Upper lobe of left lung (tissue), 4 donors: ENCODE results near the gene MAGEA9B.

Source experiments
- EP300 ChIP-seq, 4 donors: sonication (generic); formaldehyde crosslinking; IDR thresholded peaks; one replicate each; pipeline ENCODE4 v1.5.1; 2017; ENCODE audit warnings: antibody characterized with exemption in 4 of 4, control low read depth in 2 of 4
- POLR2AphosphoS5 ChIP-seq, 2 donors: sonication (generic); formaldehyde crosslinking; IDR thresholded peaks; one replicate each; pipeline ENCODE4 v1.5.1; 2017; ENCODE audit warnings: antibody characterized with exemption in 2 of 2
- TF ChIP-seq, protein P1 (sequence below), 6 experiments: fragments of 450-650 bp in 4 of 6; fragments of 200-600 bp in 2 of 6; sonication (generic) in 2 of 6; IDR thresholded peaks; one replicate each; pipeline ENCODE4 v1.5.1; 2016 to 2019; ENCODE audit warnings: antibody characterized with exemption in 6 of 6

DNA sequence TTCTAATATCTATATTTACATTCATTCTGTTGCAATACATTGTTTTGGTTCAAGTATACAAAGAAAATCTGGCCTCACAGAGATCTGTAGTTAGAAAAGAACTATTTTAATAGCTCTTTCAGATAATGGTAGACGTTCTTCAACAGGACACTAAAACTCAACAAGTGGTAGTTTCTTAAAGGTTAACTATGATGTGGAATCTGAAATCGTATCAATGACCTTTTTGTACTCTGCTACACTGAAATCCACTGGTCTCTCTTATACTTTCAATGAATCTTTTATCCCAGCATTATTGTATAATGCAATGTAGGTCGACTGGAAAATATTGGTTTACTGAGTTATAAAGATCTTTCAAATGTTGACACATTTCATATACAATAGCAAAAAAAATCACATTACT, 31.6 kb upstream of the MAGEA9B start:
- TF ChIP-seq, protein P1, sequence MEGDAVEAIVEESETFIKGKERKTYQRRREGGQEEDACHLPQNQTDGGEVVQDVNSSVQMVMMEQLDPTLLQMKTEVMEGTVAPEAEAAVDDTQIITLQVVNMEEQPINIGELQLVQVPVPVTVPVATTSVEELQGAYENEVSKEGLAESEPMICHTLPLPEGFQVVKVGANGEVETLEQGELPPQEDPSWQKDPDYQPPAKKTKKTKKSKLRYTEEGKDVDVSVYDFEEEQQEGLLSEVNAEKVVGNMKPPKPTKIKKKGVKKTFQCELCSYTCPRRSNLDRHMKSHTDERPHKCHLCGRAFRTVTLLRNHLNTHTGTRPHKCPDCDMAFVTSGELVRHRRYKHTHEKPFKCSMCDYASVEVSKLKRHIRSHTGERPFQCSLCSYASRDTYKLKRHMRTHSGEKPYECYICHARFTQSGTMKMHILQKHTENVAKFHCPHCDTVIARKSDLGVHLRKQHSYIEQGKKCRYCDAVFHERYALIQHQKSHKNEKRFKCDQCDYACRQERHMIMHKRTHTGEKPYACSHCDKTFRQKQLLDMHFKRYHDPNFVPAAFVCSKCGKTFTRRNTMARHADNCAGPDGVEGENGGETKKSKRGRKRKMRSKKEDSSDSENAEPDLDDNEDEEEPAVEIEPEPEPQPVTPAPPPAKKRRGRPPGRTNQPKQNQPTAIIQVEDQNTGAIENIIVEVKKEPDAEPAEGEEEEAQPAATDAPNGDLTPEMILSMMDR (IDR thresholded peaks at IDR 0.05), result no peak
- no peak for TF ChIP-seq EP300 (IDR thresholded peaks at IDR 0.05)
- no peak for TF ChIP-seq POLR2AphosphoS5 (IDR thresholded peaks at IDR 0.05)
